ENCODE measurements around the gene PNN. TPM values are rescaled to one million over a fixed set of nuclear protein-coding genes. Genes with fewer than 3 reads are reported as not detected.
"Not testable (repeated sequence)": the region's sequence is repeated elsewhere in the genome, so short reads cannot be mapped to it uniquely, and the experiment has no call there.

PNN gene
- polyA plus RNA-seq (2011; rRNA removed), result 5.8 and 11.8 TPM in 2 replicates
- polyA minus RNA-seq (2011; rRNA and poly(A)+ RNA removed), result 6.1 and 10.9 TPM in 2 replicates

DNA sequence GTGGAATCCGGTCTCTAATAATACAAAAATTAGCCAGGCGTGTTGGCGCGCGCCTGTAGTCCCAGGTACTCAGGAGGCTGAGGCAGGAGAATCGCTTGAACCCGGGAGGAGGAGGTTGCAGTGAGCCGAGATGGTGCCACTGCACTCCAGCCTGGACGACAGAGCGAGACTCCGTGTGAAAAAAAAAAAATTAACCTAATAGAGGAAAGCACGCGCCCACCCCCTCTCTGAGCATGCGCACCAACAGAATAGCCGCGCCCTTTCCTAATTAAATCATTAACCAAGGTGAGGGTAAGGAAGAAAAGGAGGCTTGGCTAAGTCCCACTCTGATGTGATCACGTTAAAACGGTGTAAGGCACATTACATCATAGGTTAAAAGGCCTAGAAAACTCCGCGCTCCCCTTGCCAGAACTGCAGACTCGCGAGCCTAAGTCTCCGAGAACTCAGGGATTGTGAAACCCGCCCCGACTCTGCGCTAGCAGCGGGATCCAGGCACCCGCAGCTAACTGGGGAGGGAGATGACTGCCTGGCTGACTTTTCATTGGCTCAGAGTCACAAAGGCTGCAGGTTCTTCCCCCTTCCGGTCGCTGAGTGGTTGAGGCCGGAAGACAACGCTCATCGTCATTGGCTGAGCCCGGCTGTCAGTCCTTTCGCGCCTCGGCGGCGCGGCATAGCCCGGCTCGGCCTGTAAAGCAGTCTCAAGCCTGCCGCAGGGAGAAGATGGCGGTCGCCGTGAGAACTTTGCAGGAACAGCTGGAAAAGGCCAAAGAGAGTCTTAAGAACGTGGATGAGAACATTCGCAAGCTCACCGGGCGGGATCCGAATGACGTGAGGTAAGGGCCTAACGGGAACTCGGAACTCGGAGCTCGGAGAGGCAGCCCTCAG, at the start of gene PNN:
TSS of gene PNN (plus strand) at position 695 of the 885 bp plus-strand sequence. CDS start at position 721, 26 bp downstream.
- DNase-seq (ENCODE audit: low read depth), result peak; percentile 97
- POLR2A ChIA-PET, result interaction anchor here (0.6 kb wide), 1 partner anchor 274 kb away, joined by 4 read pairs; no protein-coding TSS in a partner anchor
- CTCF ChIA-PET, result interaction anchor here (1.1 kb wide), 1 partner anchor 47 kb away, joined by 3 read pairs; no protein-coding TSS in a partner anchor
- peak within 1 kb of the TSS; percentile 83 for H3K4me3 ChIP-seq (ENCODE audit: low read depth, low read length)
- H3K27me3 ChIP-seq (ENCODE audit: control insufficient read depth, insufficient read depth, low read length), result no peaks in the 10 kb centered on the region
- TF ChIP-seq, protein P1, sequence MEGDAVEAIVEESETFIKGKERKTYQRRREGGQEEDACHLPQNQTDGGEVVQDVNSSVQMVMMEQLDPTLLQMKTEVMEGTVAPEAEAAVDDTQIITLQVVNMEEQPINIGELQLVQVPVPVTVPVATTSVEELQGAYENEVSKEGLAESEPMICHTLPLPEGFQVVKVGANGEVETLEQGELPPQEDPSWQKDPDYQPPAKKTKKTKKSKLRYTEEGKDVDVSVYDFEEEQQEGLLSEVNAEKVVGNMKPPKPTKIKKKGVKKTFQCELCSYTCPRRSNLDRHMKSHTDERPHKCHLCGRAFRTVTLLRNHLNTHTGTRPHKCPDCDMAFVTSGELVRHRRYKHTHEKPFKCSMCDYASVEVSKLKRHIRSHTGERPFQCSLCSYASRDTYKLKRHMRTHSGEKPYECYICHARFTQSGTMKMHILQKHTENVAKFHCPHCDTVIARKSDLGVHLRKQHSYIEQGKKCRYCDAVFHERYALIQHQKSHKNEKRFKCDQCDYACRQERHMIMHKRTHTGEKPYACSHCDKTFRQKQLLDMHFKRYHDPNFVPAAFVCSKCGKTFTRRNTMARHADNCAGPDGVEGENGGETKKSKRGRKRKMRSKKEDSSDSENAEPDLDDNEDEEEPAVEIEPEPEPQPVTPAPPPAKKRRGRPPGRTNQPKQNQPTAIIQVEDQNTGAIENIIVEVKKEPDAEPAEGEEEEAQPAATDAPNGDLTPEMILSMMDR (IDR thresholded peaks at IDR 0.05; ENCODE audit: insufficient read depth, low read depth, low read length), result no peak
- peaks cover 10% of the 10 kb centered on the region for H3K36me3 ChIP-seq (ENCODE audit: control insufficient read depth, insufficient read depth, low read length)

DNA sequence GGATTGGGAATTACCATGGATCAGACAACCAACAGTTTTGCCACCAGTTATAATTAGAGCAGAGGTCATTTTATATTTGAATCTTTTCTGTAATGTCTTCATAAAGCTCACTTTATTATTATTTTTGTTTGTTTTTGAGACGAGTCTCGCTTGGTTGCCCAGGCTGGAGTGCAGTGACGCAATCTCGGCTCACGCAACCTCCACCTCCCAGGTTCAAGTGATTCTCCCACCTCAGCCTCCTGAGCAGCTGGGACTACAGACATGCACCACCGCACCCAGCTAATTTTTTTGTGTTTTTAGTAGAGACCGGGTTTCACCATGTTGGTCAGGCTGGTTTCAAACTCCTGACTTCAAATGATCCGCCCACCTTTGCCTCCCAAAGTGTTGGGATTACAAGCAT, 37.2 kb upstream of the PNN start:
- H3K27me3 ChIP-seq (ENCODE audit: control insufficient read depth, insufficient read depth, low read length); DNase-seq (ENCODE audit: low read depth); CTCF ChIA-PET; H3K4me3 ChIP-seq (ENCODE audit: low read depth, low read length); H3K36me3 ChIP-seq (ENCODE audit: control insufficient read depth, insufficient read depth, low read length); POLR2A ChIA-PET: not testable (repeated sequence)

DNA sequence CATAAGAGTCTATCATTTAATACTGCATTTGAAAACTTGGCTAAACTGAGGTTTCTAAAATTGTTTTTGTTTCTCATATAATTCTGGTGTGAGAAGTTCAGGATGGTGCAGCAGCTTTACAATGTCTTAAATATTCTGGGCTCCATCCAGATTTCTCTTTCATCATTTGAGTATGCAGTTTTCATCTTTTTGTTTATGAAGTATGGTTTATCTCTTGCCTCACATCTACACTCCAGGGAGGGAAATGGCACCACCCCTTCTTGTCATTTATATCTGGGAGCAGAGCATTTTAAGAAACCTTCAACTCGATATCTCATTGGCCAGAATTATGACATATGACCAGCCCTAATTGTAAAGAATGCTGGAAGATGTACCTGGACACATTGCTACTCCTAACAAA, 36.6 kb upstream of the PNN start:
- POLR2A ChIA-PET, result no interaction called here
- CTCF ChIA-PET, result no interaction called here
- Histone ChIP-seq H3K36me3 (ENCODE audit: control insufficient read depth, insufficient read depth, low read length) (no peaks in the 10 kb centered on the region; the same call in 1 of the 2 replicates), H3K4me3 (ENCODE audit: low read depth, low read length) (no peak overlapping the region), H3K27me3 (ENCODE audit: control insufficient read depth, insufficient read depth, low read length) (no peaks in the 10 kb centered on the region)
- TF ChIP-seq, protein P1 (IDR thresholded peaks at IDR 0.05; ENCODE audit: insufficient read depth, low read depth, low read length), result no peak
- no peak for DNase-seq (ENCODE audit: low read depth)

DNA sequence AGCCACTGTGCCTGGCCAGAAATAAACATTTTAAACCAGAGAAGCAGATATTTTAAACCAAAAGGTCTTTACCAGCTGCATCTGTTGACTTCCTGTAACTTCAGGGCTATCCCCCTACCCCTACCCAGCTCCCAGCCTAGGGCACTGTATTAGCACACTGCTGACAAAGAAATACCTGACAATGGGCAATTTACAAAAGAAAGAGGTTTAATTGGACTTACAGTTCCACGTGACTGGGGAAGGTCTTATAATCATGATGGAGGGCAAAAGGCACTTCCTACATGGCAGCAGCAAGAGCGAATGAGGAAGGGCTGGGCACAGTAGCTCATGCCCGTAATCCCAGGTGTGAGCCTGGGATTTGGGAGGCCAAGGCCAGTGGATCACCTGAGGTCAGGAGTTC, 34.9 kb upstream of the PNN start:
- TF ChIP-seq, protein P1 (IDR thresholded peaks at IDR 0.05; ENCODE audit: insufficient read depth, low read depth, low read length), result no peak
- no peak overlapping the region for H3K4me3 ChIP-seq (ENCODE audit: low read depth, low read length)
- no peaks in the 10 kb centered on the region; the same call in 1 of the 2 replicates for H3K36me3 ChIP-seq (ENCODE audit: control insufficient read depth, insufficient read depth, low read length)
- DNase-seq (ENCODE audit: low read depth), result no peak
- ChIA-PET CTCF (no interaction called here), POLR2A (no interaction called here)
- no peaks in the 10 kb centered on the region for H3K27me3 ChIP-seq (ENCODE audit: control insufficient read depth, insufficient read depth, low read length)

DNA sequence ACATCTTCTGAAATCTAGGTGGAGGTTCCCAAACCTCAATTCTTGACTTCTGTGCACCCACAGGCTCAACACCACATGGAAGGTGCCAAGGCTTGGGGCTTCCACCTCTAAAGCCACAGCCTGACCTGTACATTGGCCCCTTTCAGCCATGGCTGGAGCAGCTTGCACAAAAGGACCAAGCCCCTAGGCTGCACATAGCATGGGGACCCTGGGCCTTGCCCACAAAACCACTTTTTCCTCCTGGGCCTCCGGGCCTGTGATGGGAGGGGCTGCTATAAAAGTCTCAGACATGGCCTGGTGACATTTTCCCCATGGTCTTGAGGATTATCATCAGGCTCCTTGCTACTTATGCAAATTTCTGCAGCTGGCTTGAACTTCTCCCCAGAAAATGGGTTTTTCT, 33.4 kb upstream of the PNN start:
- H3K36me3 ChIP-seq (ENCODE audit: control insufficient read depth, insufficient read depth, low read length); H3K4me3 ChIP-seq (ENCODE audit: low read depth, low read length); POLR2A ChIA-PET; CTCF ChIA-PET; DNase-seq (ENCODE audit: low read depth); H3K27me3 ChIP-seq (ENCODE audit: control insufficient read depth, insufficient read depth, low read length): not testable (repeated sequence)

DNA sequence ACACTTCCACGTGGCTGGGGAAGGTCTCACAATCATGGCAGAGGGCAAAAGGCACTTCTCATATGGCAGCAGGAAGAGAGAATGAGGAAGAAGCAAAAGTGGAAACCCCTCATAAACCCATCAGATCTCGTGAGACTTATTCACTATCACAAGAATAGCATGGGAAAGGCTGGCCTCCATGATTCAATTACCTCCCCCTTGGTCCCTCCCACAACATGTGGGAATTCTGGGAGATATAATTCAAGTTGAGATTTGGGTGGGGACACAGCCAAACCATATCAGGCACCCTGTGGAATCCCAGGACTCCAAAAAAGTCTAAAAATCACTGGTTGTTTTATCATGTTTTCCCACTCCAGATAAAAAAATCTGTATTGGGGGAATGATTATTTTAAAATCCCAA, 31.8 kb upstream of the PNN start:
- DNase-seq (ENCODE audit: low read depth); CTCF ChIA-PET; H3K4me3 ChIP-seq (ENCODE audit: low read depth, low read length); H3K27me3 ChIP-seq (ENCODE audit: control insufficient read depth, insufficient read depth, low read length); POLR2A ChIA-PET; H3K36me3 ChIP-seq (ENCODE audit: control insufficient read depth, insufficient read depth, low read length): not testable (repeated sequence)

Measured in BJ (cell line).